ENCODE data around the gene ATCAY.

The ATCAY gene

GRCh38 chr19:3849787-3850186 lies 30.7 kb upstream of the ATCAY start:
- no peak for TF ChIP-seq CTCF (IDR thresholded peaks at IDR 0.05)

DNA sequence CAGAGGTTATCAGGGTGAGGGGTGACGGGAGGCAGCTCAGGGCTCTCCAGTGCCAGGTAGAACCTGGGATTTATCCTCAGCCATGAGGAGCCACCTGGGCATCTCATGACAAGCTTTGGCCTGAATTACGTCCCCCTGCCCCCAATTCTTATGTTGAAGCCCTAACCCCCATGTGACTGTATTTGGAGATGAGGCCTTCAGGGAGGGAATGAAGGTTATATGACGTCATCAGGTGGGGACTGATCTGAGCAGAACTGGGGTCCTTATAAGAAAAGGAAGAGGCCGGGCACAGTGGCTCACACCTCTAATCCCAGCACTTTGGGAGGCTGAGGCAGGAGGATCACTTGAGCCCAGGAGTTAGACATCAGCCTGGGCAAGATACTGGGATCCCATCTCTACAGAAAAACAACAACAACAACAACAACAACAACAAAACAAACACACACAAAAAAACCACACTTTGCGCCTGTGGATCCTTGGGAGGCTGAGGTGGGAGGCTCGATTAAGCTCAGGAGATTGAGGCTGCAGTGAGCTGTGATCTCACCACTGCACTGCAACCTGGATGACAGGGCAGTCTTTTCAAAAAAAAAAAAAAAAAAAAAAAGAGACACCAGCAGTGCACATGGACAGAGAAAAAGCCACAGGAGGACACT lies 30.0 kb upstream of the ATCAY start:
- no peak for TF ChIP-seq CTCF (IDR thresholded peaks at IDR 0.05)

DNA sequence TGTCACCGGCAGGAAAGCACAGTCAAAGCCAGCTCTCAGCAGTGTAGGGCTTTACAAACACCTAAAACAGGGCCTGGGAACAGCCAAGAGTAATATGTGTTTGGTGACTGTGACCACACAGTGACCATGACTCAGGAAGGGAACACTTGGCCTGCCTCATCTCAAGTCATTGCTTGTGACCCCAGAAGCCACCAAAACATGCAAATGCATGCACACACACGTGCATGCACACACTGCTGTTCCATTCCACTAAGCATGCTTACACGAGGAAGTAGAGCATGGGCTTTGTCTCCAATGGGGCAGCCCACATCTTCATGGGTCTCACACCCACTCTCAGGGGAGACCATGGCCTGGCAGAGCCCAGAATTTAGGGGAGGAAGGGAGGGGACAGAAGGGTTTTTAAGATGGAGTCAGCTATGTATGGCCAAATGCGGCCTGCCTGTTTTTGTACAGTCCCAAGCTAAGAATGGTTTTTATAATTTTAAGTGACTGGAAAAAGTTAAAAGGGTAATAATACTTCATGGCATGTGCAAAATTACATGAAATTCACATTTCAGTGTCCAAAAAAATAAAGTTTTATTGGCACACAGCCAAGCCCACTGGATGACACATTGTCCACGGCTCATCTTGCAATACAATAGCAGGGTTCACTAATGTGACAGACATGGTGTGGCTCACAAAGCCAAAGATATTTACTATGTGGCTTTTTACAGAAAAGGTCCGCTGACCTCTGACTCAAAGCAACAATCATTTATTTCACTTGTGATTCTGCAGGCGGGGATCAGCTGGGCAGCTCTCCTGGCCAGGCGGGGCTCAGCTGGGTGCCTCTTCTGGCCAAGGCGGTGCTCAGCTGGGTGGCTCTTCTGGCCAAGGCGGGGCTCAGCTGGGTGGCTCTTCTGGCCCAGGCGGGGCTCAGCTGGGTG lies 29.0 kb upstream of the ATCAY start:
- TF ChIP-seq CTCF (IDR thresholded peaks at IDR 0.05) = no peak

DNA sequence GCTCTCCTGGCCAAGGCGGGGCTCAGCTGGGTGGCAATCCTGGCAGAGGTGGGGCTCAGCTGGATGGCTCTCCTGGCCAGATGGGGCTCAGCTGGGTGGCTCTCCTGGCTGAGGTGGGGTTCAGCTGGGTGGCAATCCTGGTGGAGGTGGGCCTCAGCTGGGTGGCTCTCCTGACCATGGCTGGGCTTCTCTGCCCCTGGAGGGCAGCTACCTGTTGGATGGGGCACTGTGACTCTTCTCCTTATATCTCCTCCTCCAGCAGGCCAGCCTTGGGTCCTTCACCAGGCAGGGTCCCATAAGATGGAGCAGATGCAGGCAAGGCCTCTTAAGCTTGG lies 28.3 kb upstream of the ATCAY start:
- TF ChIP-seq CTCF (IDR thresholded peaks at IDR 0.05) = no peak

DNA sequence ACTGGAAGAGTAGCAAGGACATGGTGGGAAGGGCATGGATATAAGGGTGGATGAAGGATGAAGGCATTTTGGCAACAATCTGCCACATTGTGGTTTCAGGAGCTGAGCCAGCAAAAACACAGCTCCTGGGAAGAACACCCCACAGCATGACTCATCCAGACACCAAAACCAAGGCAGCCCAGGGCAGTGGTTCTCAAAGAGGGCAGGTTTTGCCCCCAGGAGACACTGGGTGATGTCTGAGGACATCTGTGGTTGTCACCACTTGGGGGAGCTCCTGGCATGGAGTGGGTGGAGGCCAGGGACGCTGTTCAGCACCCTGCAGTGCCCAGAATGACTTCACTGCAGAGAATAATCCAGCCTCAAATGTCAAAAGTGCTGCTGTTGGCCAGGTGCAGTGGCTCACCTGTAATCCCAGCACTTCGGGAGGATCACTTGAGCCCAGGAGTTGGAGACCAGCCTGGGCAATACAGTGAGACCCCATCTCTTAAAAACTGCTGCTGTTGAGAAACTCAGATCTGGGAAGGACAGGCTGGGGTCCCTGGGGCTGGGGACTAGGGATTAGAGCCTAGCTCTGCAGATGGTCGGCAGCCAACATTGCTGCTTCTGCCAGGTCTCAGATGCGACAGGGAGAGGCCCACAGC lies 27.8 kb upstream of the ATCAY start:
- TF ChIP-seq CTCF (IDR thresholded peaks at IDR 0.05) = no peak

DNA sequence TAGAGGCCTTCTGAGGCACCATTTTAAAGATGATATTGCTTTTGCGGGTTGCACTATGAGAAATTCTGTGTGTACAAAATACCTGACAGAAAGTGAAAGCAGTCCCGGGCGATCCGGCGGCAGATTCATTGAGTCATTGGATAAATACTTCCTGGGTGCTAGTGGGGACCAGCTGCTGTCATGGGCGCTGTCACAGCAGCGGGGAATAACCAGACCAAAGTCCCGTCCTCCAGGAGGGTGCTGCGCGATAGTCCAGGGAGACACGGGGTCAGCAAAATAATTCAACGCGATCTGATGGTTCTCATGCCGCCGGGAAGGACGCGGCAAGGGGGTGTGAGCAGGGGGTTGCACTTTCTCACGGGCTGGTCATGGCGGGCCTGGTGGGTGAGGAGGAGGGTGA lies 25.2 kb upstream of the ATCAY start:
- no peak for TF ChIP-seq CTCF (IDR thresholded peaks at IDR 0.05)

GRCh38 chr19:3857449-3858003 lies 23.0 kb upstream of the ATCAY start:
- no peak for TF ChIP-seq CTCF (IDR thresholded peaks at IDR 0.05)
